H1 (cell line): ENCODE measurements around the gene MAN2A1.
"Not testable (repeated sequence)": the region's sequence is repeated elsewhere in the genome, so short reads cannot be mapped to it uniquely, and the experiment has no call there.

Source experiments
- CHD2 ChIP-seq: IDR thresholded peaks from 2 replicates; pipeline ENCODE4 v1.6.1; 2012; ENCODE audit warnings: low read length, improper control_type of control experiment
- CTCF ChIP-seq, 3 experiments: IDR thresholded peaks; 1 replicate in 2 of 3; 2 replicates in 1 of 3; pipeline versions ENCODE4 v1.5.1 to v1.6.1; 2011; ENCODE audit warnings: low read length in 3 of 3, mild to moderate bottlenecking in 3 of 3, inconsistent platforms in 2 of 3, low read depth in 1 of 3, moderate library complexity in 1 of 3; ENCODE audit not compliant: insufficient read depth in 1 of 3; ENCODE audit errors: control extremely low read depth in 1 of 3
- MAX ChIP-seq: IDR thresholded peaks from 2 replicates; pipeline ENCODE4 v1.6.1; 2012; ENCODE audit warnings: inconsistent platforms
- POLR2A ChIP-seq, 2 experiments: IDR thresholded peaks; 1 replicate in 1 of 2; 2 replicates in 1 of 2; pipeline ENCODE4 v1.6.1; 2011; ENCODE audit warnings: low read depth in 2 of 2, low read length in 2 of 2, mild to moderate bottlenecking in 2 of 2; ENCODE audit errors: control extremely low read depth in 1 of 2
- SIN3A ChIP-seq, 2 experiments: IDR thresholded peaks in 1 of 2; conservative IDR thresholded peaks in 1 of 2; 2 replicates each; pipeline ENCODE4 v1.6.1; 2011 to 2012; ENCODE audit warnings: low read length in 2 of 2, improper control_type of control experiment in 1 of 2, low read depth in 1 of 2, mild to moderate bottlenecking in 1 of 2

GRCh38 chr5:109893271-109893670, 203.5 kb downstream of the MAN2A1 start:
- not testable (repeated sequence) for TF ChIP-seq CHD2; MAX; SIN3A (conservative IDR thresholded peaks at IDR 0.05 in 1 of 2, IDR thresholded peaks at IDR 0.05 in 1 of 2; ENCODE audit: low read depth in 1 of 2, low read length in 2 of 2); CTCF (IDR thresholded peaks at IDR 0.05; ENCODE audit: control extremely low read depth in 1 of 3, insufficient read depth in 1 of 3, low read depth in 1 of 3, low read length in 3 of 3); POLR2A (IDR thresholded peaks at IDR 0.05; ENCODE audit: control extremely low read depth in 1 of 2, low read depth in 2 of 2, low read length in 2 of 2)
